Measurements from ENCODE around the gene POU2AF3.

DNA sequence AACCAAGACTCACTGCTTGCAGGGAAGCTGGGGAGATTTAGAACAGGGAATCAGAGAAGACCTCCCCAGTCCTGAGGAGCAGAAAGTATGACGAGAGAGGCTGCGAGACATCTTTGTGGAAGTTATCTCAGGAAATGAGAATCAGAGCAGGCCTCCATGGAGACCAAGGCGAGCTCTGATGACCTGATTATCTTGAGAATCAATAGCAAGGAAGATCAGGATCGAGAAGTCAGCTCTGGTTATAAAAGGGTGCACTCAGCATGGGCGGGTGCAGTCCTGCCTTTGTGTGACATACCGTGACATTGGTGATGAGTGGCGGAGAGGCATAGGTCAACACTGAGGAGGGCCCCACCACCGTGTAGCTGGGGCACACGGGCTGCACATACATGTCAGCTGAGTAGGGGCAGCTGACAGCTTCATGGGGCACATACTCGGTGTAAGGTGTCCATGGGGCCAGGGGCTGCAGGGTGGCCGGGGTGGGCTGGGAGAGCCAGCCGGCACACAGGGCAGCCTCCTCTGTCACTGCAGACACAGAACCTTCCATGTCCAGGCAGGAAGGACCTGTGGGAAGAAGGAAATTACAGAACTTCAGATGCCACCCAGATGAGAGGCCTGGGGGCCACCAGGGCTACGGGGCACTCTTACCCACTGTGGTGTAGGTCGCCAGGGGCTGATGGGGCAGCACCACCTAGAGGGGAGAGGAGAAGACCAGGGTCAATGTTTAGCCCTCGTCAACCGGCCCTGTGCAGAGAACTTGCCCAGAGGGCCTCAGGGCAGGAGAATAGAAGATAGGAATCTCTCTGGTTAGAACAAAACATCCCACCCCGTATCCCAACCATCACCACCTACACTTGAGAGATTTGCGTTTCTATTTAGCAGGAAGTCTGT is 59.0 kb downstream of the POU2AF3 start:
- TF ChIP-seq, protein P1, sequence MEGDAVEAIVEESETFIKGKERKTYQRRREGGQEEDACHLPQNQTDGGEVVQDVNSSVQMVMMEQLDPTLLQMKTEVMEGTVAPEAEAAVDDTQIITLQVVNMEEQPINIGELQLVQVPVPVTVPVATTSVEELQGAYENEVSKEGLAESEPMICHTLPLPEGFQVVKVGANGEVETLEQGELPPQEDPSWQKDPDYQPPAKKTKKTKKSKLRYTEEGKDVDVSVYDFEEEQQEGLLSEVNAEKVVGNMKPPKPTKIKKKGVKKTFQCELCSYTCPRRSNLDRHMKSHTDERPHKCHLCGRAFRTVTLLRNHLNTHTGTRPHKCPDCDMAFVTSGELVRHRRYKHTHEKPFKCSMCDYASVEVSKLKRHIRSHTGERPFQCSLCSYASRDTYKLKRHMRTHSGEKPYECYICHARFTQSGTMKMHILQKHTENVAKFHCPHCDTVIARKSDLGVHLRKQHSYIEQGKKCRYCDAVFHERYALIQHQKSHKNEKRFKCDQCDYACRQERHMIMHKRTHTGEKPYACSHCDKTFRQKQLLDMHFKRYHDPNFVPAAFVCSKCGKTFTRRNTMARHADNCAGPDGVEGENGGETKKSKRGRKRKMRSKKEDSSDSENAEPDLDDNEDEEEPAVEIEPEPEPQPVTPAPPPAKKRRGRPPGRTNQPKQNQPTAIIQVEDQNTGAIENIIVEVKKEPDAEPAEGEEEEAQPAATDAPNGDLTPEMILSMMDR (conservative IDR thresholded peaks at IDR 0.05): no peak
- no peak for TF ChIP-seq EZH2 (IDR thresholded peaks at IDR 0.05; ENCODE audit: low read depth)
